Measurements from ENCODE around the gene PDILT.

The PDILT gene

DNA sequence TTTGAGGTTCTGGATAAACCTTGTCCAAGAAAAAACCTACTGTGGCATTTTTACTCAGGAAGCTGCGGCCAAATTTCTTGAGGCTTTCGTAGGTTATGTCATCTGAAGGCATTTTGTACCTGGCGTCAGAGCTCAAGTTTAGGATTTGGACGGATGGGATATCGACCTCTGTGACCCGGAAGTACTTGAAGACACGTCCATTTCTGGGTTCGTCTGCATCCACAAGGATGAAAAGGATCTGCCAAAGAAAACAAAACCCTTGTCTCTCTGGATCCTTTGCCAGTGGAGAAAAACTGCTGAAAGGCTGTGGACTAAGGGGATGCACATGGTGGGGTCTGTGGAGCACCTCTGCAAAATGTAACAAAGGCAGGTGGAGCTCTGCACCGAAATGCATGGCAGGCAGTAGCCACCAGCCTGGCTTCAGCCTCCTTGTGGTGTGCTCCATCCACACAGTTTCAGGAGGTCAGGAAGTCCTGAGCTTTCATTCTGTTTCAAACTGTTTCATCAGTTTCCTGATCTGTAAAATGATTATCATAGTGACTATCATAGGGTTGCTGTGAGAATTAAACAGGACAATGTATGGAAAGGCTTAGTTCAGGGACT is 35.0 kb downstream of the PDILT start:
- no peak for DNase-seq (ENCODE audit: extremely low read depth in 1 of 2, low read depth in 1 of 2)

DNA sequence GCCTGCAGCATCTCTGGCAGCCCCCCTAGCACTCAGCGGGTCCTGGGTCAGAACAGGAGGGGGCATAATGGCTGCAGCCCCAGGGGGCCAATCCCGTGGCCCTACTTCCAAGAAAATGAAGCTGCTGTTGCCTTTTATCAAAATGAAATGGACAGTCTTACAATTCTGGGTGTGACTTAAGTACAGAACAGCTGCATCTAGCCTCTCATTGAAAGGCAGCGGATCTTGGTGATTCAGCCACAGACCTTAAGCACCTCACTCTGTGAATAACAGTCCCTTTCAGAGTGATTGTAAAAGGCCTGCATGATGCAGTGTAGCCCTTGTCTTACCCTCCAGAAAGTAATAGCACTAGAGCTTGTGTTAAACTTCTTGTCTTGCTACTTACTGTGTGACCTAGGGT is 40.5 kb downstream of the PDILT start:
- DNase-seq (ENCODE audit: extremely low read depth in 1 of 2, low read depth in 1 of 2): no peak

DNA sequence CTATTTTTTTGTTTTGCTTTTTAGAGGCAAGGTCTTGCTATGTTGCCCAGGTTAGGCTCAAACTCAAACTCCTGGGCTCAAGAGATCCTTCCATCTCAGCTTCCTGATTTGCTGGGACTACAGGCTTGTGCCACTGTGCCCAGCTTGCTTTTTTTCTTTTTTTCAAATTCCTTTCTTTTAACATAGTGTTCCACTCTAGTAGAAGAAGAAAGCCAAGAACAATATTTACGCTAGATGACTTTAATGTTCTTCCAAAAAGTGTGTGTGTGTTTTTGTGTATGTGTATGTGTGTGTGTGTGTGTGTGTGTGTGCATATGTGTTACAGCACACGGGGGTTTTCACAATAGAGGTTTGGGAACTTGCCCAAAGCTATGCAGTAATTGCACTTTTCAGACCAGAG is 41.3 kb downstream of the PDILT start:
- no peak for DNase-seq (ENCODE audit: extremely low read depth in 1 of 2, low read depth in 1 of 2)

DNA sequence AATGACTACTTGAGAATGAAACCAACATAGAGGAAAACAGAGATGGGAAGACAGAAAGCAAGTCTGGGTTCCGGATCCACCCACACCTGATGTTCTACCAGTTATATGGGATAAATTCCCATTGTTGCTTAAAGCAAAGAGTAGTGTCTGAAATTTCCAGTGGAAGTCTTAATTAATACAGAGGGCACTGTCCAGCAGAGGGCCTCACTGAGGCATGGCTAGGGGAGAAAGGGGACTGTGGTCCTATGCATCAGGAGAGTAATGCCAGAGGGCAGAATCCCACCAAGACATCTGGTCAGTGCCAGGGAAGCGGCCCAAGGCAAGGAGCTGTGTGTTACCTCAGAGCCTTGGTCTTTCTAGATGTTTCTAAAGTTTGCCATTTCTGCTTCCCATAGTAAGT is 44.5 kb downstream of the PDILT start:
- DNase-seq (ENCODE audit: extremely low read depth in 1 of 2, low read depth in 1 of 2): no peak

DNA sequence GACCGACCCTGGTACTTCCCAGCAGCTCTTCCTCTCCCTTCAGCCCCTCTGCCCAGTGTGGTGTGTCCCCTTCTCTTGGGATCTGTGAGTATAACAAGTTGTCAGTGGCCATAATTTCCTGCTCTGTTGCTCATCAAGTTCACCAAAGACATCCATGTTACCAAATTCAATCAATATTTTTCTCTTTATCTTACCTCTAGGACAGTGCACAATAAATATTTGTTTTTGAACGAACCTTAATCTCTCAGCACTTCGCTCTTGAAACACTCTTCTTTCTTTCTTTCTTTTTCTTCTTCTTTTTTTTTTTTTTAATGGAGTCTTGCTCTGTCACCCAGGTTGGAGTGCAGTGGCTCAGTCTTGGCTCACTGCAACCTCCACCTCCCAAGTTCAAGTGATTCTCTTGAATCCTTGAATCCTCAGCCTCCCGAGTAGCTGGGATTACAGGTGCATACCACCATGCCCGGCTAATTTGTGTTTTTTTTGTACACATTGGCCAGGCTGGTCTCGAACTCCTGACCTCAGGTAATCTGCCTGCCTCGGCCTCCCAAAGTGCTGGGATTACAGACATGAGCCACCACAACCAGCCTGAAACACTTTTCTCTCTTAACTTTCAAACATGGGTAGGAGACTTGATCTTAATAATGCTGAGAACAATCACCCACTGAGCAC is 49.3 kb downstream of the PDILT start:
- no peak for DNase-seq (ENCODE audit: extremely low read depth in 1 of 2, low read depth in 1 of 2)

DNA sequence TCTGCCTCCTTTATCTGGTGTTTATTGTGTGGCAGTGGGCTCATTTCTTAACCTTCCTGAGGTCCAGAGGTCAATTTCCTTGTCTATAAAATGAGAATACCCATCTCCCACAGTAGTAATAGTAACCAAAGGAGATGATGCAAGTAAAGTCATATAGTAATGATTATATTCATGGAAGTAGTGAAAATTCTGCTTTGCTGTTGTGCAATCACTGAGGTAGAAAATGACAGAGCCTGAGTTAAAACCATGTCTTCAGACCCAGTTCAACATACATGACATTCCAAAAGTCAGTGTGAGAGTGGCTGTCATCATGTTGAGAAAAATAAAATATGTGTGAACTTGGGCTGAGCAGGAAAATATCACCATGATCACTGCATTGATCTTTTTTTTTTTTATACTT is 51.2 kb downstream of the PDILT start:
- no peak for DNase-seq (ENCODE audit: extremely low read depth in 1 of 2, low read depth in 1 of 2)

DNA sequence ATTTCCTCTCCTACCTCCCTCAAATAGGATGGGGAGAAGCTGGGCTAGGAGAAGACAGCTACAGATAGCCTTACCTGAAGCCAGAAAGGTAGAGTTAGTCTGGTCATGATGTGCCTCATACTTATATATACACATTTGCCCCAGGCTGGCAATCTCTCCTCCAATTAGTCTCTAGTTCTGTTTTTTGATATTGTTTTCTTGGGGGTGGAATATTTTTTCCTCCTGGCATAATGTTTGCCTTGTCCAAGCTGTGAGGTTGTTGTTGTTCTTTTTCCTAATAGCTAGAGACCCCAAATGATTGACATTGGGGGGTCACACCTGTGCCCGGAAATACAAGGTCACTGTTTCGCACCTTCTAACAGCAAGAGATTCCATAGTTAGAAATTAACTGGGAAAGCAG is 51.9 kb downstream of the PDILT start, which contains the start of gene UMOD:
Gene UMOD (minus strand): TSS at position 101 of the 400 bp plus-strand sequence. CDS start 1,978 bp downstream, outside the sequence.
- DNase-seq (ENCODE audit: extremely low read depth in 1 of 2, low read depth in 1 of 2): no peak

DNA sequence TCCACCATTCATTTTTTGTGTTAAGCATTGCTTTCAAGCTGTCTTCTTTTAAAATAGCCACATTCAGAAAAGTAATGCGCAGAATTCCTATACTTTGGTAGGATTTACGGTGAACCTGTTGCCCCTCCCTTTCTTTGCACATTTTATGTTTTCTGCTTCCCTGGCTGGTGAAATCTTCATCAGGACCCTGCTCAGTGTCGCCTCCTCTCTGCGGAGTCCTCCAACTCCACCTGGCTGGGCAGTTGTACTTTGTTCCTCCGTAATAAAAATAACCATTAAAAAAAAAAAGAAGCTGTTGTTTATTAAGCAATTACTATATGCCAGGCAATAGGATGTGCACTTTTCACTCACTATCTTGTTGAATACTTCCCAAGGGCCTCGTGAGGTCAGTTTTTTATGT is 54.9 kb downstream of the PDILT start:
- DNase-seq (ENCODE audit: extremely low read depth in 1 of 2, low read depth in 1 of 2): no peak

DNA sequence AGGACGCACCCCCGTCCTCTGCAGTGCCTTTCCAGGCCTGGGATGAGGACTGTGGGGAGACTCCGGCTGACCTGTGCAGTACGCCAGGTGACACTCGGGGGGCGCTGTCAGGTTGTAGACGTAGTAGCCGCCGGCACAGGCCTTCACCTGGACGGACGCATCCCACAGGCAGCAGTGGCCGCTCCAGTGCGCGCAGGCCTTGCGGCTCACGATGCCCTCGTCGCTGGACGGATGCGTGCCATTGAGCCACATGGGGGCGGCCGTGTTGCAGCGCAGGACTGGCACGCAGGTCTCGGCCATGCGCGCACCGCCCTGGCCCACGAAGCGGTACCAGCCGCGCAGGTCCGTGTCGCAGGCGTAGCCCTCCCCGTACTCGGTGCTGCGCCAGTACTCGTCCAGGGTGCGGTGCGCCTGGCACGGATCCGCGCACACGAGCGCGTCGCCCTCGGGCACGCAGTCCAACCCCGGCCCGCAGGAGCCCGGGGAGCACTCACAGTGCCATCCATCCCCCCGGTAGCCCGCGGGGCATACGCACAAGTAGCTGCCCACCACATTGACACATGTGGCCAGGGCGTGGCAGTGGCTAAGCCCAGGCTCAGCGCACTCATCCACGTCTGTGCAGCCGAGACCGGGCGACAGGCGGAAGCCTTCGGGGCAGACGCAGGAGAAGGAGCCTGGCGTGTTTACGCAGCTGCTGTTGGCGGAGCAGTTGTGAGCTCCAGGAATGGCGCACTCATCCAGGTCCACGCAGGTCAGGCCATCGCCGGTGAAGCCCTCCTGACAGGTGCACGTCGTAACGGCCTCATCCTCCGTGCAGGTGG is 56.0 kb downstream of the PDILT start:
- no peak for DNase-seq (ENCODE audit: extremely low read depth in 1 of 2, low read depth in 1 of 2)

DNA sequence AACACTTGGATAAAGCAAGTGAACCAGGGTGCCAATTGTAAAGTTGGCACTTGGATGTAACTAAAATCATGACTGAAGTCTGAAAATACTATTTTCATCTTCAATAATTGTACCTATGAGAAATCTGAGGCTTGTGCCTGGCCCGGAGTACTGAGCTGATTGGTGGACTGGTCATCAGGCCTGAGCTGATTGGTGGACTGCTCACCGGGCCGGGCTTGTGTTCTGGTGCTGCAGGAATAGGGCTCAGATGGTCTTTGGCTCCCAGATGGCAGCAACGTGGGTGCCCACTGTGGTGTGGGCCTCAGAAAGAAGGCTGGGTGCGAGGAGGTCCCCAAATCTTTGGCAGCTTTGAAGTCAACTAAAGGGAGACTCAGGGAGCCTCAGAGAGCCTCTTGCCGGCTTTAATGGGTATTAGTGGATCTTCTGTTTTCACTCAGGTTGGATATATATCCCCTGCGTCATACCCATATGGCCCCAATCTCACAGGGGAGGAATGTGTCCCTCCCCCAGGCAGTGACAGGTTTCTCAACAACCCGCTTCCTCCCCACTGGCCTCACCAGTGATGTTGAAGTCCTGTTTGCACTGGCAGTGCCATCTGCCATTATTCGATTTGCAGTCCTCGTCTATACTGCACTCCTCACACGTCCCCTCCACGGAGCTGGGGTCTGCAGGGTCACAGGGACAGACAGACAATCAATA is 56.7 kb downstream of the PDILT start:
- no peak for DNase-seq (ENCODE audit: extremely low read depth in 1 of 2, low read depth in 1 of 2)

DNA sequence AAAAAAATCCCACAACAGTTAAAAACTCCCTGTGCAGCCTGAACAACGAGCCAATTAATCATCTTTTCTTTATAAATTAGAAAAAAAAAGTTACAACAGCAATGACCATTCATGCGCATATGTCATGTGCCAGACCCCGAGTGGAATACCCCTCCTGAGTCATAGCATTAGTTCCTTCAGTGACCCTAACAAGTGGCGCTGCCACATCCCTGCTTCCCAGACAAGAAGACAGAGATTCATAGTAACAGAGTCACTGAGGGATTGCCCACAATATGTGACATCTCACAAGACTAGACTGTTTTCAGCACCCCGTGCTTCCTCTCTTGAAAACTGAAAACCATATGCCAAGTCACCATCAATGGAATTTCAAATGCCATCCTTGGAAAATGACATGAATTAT is 59.9 kb downstream of the PDILT start:
- no peak for DNase-seq (ENCODE audit: extremely low read depth in 1 of 2, low read depth in 1 of 2)

DNA sequence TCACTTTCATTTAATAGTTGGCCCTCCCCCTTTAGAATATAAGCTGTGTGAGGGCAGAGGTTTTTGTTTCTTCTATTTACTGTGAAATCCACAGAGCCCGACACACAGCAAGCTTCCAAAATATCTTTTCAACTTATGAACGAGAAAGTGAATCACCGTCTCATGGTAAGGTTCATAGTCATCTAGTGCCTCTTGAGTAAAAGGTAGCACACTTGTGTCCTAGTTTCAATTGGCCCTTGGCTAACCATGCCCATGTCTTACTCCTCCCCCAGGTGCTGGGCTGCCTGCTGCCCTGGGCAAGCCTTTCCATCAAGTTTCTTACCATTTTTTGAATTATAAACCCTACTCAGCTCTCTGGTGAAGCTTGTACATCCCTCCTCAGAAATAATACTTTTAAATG is 64.8 kb downstream of the PDILT start:
- no peak for DNase-seq (ENCODE audit: extremely low read depth in 1 of 2, low read depth in 1 of 2)

DNA sequence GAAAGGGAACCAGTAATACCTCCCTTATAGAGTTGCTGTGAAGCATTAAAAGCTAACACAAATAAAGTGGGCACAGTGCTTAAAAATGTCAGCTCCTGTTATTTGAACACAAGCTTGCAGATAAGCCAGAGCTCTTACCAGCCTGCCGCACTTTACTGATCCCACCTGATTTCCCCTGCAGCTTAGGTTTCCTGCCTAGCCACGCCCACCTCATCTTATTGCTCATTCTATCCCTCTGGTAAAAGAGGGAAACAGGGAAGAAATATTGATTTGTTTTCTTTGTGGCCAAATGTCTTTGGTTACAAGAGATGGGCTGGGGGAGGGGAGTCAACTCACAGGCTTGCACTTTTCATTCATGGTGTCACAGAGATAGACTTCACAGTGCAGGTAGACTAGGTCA is 67.6 kb downstream of the PDILT start:
- no peak for DNase-seq (ENCODE audit: extremely low read depth in 1 of 2, low read depth in 1 of 2)

DNA sequence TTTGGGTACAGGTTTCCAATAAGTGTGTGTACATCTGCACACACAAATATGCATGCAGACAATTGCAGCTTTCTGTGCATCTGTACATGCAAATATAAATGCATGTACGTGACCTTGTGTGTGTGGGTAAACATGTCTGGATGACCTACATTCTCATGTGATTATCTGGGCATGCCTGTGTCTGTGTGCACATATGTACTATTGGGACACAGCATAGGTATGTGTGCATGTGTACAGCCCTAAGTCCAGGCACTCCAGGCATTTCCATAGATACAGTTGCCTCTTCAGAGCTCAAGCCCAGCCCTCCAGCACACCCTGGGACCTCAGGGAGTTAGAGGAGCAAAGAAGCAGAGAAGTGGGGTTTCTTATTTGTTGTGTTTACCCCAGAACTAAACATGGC is 70.1 kb downstream of the PDILT start:
- DNase-seq (ENCODE audit: extremely low read depth in 1 of 2, low read depth in 1 of 2): no peak

DNA sequence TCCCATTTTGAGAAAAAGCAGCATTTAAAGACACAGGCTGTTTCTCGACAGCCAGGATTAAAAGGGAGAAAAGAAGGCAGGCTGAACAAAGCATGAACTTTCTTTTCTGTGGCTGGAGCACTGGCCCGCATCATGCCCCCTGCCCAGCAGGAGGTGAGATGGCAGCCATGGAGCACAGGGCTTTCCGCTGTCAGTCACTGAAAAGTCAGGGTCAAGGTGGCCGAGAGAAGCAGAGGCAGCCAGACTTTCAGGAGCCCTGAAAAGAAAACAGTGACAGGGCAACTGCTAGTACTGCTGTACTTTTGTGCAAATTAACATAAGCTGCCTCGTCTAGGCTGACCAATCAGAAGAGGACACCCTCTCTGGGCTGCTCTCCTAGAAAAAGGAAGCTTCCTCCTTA is 71.4 kb downstream of the PDILT start:
- DNase-seq (ENCODE audit: extremely low read depth in 1 of 2, low read depth in 1 of 2): no peak

DNA sequence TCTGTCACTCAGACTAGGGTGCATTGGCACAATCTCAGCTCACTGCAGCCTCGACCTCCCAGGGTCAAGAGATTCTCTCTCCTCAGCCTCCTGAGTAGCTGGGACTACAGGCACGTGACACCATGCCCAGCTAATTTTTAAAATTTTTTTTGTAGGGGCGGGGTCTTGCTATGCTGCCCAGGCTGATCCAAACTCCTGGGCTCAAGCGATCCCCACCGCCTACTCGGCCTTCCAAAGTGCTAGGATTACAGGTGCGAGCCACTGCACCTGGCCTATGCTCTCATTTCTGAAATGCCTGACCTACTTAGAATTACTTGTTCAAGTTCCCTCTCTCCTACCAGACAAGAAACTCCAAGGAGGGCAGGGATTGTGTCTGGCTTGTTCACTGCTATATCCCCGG is 72.1 kb downstream of the PDILT start:
- no peak for DNase-seq (ENCODE audit: extremely low read depth in 1 of 2, low read depth in 1 of 2)

DNA sequence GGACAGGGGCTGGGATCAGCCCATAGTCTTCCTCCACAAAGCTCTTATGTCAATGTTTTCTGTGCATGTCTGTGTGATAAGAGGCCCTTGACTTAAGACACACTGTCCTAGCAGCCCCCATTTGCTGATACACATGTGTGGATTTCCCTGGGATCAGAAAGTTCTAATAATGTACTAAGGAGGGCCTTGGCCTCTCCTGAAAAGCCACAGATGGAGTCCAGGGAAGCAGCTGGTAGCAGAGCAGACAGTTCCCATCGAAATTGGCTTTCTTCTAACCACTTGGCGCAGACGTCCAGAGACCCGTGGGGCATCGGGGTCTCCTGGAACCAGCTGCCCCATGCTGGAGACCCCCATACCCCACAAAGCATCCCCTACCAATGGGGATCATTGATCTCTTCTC is 72.9 kb downstream of the PDILT start:
- DNase-seq (ENCODE audit: extremely low read depth in 1 of 2, low read depth in 1 of 2): no peak

DNA sequence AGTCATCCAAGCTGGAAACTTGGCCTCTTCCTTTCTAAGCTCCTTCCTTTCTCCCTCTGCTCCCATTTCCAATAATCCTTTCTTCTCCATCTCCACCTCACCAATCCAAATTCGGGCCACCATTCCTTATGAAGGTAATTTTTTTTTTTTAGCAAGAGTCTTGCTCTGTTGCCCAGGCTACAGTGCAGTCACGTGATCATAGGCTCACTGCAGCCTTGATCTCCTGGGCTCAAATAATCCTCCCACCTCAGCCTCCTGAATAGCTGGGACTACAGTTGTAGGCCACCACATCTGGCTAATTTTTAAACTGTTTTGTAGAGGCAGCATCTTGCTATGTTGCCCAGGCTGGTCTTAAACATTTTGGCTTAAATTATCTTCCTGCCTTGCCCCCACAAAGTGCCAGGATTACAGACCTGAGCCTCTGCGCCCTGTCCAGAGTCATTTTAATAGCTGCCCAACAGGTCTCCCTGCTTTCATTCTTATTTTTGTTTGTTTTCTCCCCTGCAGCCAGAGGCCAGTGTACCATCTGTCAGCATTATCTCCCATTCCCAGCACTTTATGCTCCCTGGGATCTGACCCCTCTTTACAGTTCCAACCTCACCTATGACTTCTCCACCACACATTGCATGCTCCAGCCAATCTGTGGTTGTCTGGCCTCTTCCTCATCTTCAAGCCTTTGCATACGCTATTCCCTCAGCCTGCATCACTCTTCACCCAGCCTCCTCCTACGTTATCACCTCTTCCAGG is 75.0 kb downstream of the PDILT start:
- no peak for DNase-seq (ENCODE audit: extremely low read depth in 1 of 2, low read depth in 1 of 2)

DNA sequence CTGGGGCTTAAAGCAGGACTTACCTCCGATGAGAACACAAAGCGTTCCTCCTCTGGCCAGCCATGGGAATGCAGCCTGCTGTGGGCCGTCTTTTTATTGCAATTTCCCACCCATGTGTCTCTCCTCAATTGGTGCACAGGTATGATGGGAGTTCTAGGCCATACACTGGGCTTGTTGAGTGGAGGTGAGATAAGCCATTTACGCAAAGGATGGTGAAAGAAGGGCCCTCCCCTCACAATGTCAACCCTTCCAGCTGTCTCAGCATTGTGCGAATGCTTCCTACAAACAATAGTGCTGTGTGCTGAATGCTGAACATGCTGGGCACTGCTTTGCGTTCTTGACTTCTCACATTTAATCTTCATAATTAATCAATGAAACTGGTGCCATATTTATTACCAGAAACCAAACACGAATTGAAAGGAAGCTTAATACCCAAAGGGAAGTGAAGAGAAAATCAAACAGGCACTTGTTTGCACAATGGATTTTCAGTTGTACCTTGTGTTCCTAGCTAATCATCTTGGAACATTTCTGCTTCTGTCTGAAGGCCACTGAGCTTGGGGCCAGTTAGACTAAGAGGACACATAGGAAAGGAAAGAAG is 77.0 kb downstream of the PDILT start, which contains the start of gene GP2:
Gene GP2 (minus strand): TSS at position 70 of the 598 bp plus-strand sequence. CDS start 1,082 bp downstream, outside the sequence.
- DNase-seq (ENCODE audit: extremely low read depth in 1 of 2, low read depth in 1 of 2): no peak

DNA sequence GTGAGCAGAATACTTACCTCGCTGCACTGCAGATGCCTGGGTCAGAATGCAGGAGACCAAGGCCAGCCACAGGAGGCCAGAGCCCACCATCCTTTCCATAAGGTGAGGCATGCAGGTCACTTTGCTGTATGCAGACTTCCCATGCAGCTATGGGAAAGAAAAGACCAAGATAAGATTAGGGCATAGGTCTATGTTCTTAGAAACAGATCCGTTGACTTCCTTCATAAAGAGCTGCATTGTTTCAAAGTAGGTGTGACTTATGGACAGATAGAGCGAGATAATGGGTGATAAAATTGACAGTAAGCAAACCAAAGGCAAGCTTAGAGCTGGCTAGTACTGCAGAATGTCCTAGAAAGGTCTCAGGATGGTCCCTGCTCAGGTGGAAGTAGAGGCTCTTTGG is 78.2 kb downstream of the PDILT start:
- no peak for DNase-seq (ENCODE audit: extremely low read depth in 1 of 2, low read depth in 1 of 2)

Data from stimulated activated CD8-positive, alpha-beta memory T cell treated with anti-CD3 and anti-CD28 coated beads, Interleukin-7, amount 100 ng/mL, for 48 hours (primary cell).